Measurements from ENCODE around the gene MGAT4B. TPM values are rescaled to one million over a fixed set of nuclear protein-coding genes. Genes with fewer than 3 reads are reported as not detected.
A peak's percentile ranks its signal among the peaks of the same experiment; 100 is the strongest.

Gene MGAT4B
- total and polyA plus RNA-seq, 12 donors, result 80.5 to 242 (median 197) TPM

- Histone ChIP-seq H3K27me3 (no peaks in the 10 kb centered on the region), H3K36me3 (replicated peaks in 1 of 2) (peaks cover 0 to 43% of the 10 kb centered on the region in 2 donors), H3K27ac (peak overlapping the region in 1 of 5 donors; percentile 6), H3K4me1 (replicated peaks in 1 of 2) (peaks cover 22 to 45% of the 10 kb centered on the region in 2 donors), H3K4me3 (no peak overlapping the region), H3K9me3 (replicated peaks in 1 of 3) (no peaks in the 10 kb centered on the region)
- DNase-seq, result peak in 1 of 7 donors; percentile 28
- no peak for TF ChIP-seq CTCF (IDR thresholded peaks at IDR 0.05)
- no peak for TF ChIP-seq POLR2A (IDR thresholded peaks at IDR 0.05)
- 90 to 96% (median 94%) methylated on average over 14 to 36 of the region's 36 CpGs for WGBS, 4 donors
- intact Hi-C loops (cut with DNase I), result loop anchor here in 1 of 2 donors (5.0 kb wide), 1 partner anchor 37 kb away; no protein-coding TSS in a partner anchor
Observed at GRCh38 chr5:179798771-179799643, 7.7 kb downstream of the MGAT4B start.

- Histone ChIP-seq H3K27ac (no peak overlapping the region), H3K9me3 (replicated peaks in 1 of 3) (no peaks in the 10 kb centered on the region), H3K36me3 (replicated peaks in 1 of 2) (peaks cover 0 to 43% of the 10 kb centered on the region in 2 donors), H3K27me3 (no peaks in the 10 kb centered on the region), H3K4me3 (no peak overlapping the region), H3K4me1 (replicated peaks in 1 of 2) (peaks cover 16 to 42% of the 10 kb centered on the region in 2 donors)
- TF ChIP-seq CTCF (IDR thresholded peaks at IDR 0.05) (no peak), POLR2A (IDR thresholded peaks at IDR 0.05) (no peak)
- DNase-seq, result peak in 1 of 7 donors; percentile 23
- intact Hi-C loops (cut with DNase I), result loop anchor here in 1 of 2 donors (5.0 kb wide), 1 partner anchor 36 kb away; no protein-coding TSS in a partner anchor
- 90 to 95% (median 94%) methylated on average over 7 to 23 of the region's 23 CpGs for WGBS, 4 donors
Observed at GRCh38 chr5:179798144-179798770, 8.4 kb downstream of the MGAT4B start.

DNA sequence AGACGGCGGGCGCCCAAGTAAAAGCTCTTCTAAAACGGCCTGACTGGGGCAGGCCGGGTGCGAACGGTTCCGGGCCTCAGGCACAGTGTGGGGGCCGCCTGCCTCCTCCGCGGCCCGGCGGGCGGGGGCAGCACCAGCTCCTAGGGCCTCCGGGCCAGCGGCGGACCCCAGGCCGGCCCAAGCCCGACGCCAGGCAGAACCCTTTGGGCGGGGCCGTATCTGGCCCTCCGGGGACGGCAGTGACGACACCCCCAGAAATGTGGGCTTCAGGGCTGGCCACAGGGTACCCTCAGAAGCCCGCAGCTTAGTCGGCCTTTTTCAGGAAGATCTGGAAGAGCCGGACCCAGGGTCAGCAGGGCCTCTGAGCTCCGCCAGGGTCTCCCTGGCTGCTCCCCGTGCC is 8.9 kb downstream of the MGAT4B start:
- Histone ChIP-seq H3K9me3 (replicated peaks in 1 of 3) (no peaks in the 10 kb centered on the region), H3K27ac (no peak overlapping the region), H3K36me3 (replicated peaks in 1 of 2) (peaks cover 0 to 43% of the 10 kb centered on the region in 2 donors), H3K4me1 (replicated peaks in 1 of 2) (peaks cover 16 to 40% of the 10 kb centered on the region in 2 donors), H3K4me3 (no peak overlapping the region), H3K27me3 (no peaks in the 10 kb centered on the region)
- intact Hi-C loops (cut with DNase I), result loop anchor here in 1 of 2 donors (5.0 kb wide), 1 partner anchor 35 kb away; no protein-coding TSS in a partner anchor
- no peak for TF ChIP-seq POLR2A (IDR thresholded peaks at IDR 0.05)
- TF ChIP-seq CTCF (IDR thresholded peaks at IDR 0.05), result no peak
- 93 to 99% (median 94%) methylated on average over 12 to 30 of the region's 30 CpGs for WGBS, 4 donors
- peak in 1 of 7 donors; percentile 25 for DNase-seq
